Measurements from ENCODE around the gene MYO1E.

The MYO1E gene

GRCh38 chr15:59385171-59385570 is 12.5 kb upstream of the MYO1E start:
- H3K4me3 ChIP-seq (ENCODE audit: low read depth, low read length) = no peak overlapping the region
- DNase-seq (ENCODE audit: low read depth) = no peak
- TF ChIP-seq, protein P1, sequence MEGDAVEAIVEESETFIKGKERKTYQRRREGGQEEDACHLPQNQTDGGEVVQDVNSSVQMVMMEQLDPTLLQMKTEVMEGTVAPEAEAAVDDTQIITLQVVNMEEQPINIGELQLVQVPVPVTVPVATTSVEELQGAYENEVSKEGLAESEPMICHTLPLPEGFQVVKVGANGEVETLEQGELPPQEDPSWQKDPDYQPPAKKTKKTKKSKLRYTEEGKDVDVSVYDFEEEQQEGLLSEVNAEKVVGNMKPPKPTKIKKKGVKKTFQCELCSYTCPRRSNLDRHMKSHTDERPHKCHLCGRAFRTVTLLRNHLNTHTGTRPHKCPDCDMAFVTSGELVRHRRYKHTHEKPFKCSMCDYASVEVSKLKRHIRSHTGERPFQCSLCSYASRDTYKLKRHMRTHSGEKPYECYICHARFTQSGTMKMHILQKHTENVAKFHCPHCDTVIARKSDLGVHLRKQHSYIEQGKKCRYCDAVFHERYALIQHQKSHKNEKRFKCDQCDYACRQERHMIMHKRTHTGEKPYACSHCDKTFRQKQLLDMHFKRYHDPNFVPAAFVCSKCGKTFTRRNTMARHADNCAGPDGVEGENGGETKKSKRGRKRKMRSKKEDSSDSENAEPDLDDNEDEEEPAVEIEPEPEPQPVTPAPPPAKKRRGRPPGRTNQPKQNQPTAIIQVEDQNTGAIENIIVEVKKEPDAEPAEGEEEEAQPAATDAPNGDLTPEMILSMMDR (conservative IDR thresholded peaks at IDR 0.05; ENCODE audit: low read depth, low read length) = no peak

DNA sequence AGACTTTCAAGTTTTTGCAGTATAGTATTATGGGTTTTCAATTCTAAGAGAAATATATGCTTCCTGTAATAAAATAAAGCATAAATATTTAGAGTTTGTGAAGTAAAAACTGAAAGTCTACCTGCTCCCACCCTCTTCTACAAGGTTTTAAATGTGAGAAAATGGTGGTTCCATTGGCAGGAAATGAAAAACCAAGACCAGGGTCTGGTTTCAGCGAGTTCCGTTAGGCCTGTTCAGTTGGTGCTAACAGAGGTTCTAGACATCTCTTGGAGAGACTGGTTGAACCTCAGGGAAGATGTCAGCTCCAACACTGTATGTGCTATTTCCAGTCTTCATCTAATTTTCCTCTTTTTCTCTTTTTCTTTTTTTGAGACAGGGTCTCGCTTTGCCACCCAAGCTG is 11.8 kb upstream of the MYO1E start:
- H3K4me3 ChIP-seq (ENCODE audit: low read depth, low read length) = no peak overlapping the region
- DNase-seq (ENCODE audit: low read depth) = no peak
- TF ChIP-seq, protein P1 (conservative IDR thresholded peaks at IDR 0.05; ENCODE audit: low read depth, low read length) = no peak

- TF ChIP-seq, protein P1 (conservative IDR thresholded peaks at IDR 0.05; ENCODE audit: low read depth, low read length) = no peak
- H3K4me3 ChIP-seq (ENCODE audit: low read depth, low read length) = no peak overlapping the region
- DNase-seq (ENCODE audit: low read depth) = no peak
Measured at GRCh38 chr15:59380902-59381610, 8.4 kb upstream of the MYO1E start.

GRCh38 chr15:59379531-59379930 is 6.9 kb upstream of the MYO1E start:
- no peak overlapping the region for H3K4me3 ChIP-seq (ENCODE audit: low read depth, low read length)
- TF ChIP-seq, protein P1 (conservative IDR thresholded peaks at IDR 0.05; ENCODE audit: low read depth, low read length) = no peak
- DNase-seq (ENCODE audit: low read depth) = no peak

GRCh38 chr15:59378855-59379254 is 6.2 kb upstream of the MYO1E start:
- H3K4me3 ChIP-seq (ENCODE audit: low read depth, low read length) = no peak overlapping the region
- DNase-seq (ENCODE audit: low read depth) = no peak
- TF ChIP-seq, protein P1 (conservative IDR thresholded peaks at IDR 0.05; ENCODE audit: low read depth, low read length) = no peak

DNA sequence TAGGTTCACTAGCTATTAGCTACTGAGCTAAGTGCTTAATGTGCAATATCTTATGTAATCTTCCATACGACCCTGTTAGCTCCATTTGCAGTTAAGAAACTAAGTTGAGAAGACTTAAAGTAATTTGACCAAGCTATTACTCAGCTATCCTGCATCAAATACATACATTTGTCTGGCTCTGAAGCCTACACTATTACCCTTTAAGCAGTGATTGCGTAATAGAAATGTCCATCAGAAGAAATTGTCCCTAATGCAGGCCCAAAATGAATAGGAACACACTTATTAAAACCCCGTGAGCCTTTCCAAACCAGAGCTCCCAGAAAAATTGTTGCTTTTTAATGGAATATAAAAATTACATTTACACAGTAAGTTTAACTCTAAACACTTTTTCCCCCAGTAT is 5.3 kb upstream of the MYO1E start:
- H3K4me3 ChIP-seq (ENCODE audit: low read depth, low read length) = no peak overlapping the region
- no peak for DNase-seq (ENCODE audit: low read depth)
- TF ChIP-seq, protein P1 (conservative IDR thresholded peaks at IDR 0.05; ENCODE audit: low read depth, low read length) = no peak

- TF ChIP-seq, protein P1 (conservative IDR thresholded peaks at IDR 0.05; ENCODE audit: low read depth, low read length) = peak; percentile 40
- DNase-seq (ENCODE audit: low read depth) = peak; percentile 66
Measured at GRCh38 chr15:59376733-59377132, 4.1 kb upstream of the MYO1E start.

More at GRCh38 chr15:59376733-59377132, 4.1 kb upstream of the MYO1E start:
- no peak overlapping the region for H3K4me3 ChIP-seq (ENCODE audit: low read depth, low read length)

All from choroid plexus epithelial cell (primary cell).